ENCODE measurements around the gene KRT36.

DNA sequence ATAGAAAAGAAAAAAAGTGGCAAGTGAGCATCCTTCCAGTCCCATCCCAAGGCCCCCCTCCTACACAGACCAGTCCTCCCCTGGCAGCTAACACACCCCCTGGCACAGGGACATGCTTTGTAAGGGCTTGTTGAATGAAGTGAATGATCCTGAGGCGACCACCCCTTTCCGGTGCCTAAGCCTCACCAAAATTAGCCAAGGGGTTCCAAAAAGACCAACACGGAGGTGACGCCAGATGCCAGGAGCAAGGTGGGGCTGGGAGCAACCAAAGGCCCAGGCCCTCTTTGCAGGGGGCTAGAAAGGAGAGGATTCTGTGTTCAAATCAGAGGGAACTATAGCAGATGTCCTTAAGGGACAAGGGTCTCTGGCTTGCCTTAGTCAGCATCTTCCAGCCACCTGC lies 14.3 kb downstream of the KRT36 start:
- TF ChIP-seq, protein P1, sequence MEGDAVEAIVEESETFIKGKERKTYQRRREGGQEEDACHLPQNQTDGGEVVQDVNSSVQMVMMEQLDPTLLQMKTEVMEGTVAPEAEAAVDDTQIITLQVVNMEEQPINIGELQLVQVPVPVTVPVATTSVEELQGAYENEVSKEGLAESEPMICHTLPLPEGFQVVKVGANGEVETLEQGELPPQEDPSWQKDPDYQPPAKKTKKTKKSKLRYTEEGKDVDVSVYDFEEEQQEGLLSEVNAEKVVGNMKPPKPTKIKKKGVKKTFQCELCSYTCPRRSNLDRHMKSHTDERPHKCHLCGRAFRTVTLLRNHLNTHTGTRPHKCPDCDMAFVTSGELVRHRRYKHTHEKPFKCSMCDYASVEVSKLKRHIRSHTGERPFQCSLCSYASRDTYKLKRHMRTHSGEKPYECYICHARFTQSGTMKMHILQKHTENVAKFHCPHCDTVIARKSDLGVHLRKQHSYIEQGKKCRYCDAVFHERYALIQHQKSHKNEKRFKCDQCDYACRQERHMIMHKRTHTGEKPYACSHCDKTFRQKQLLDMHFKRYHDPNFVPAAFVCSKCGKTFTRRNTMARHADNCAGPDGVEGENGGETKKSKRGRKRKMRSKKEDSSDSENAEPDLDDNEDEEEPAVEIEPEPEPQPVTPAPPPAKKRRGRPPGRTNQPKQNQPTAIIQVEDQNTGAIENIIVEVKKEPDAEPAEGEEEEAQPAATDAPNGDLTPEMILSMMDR (IDR thresholded peaks at IDR 0.05) = no peak
- no peak for TF ChIP-seq POLR2A (IDR thresholded peaks at IDR 0.05)
